ENCODE data around the gene ATXN1.

DNA sequence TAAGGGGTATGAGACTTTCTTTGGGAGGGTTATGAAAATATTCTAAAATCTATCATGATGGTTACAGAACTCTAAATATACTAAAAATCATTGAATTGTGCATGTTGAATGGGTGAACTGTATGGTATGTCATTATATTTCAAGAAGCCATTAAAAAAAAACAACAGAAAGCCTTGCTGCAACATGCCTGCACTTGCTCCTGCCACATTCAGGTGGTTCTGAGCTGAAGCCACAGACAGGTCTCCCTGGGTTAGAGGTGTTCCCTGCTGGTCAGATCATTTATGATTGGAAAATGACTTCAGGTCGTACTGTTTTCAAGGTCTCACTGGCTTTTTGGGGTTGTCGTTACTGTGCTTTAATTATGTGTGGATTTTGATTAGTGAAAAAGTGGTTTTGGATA lies 509.6 kb downstream of the ATXN1 start:
- TF ChIP-seq, protein P1, sequence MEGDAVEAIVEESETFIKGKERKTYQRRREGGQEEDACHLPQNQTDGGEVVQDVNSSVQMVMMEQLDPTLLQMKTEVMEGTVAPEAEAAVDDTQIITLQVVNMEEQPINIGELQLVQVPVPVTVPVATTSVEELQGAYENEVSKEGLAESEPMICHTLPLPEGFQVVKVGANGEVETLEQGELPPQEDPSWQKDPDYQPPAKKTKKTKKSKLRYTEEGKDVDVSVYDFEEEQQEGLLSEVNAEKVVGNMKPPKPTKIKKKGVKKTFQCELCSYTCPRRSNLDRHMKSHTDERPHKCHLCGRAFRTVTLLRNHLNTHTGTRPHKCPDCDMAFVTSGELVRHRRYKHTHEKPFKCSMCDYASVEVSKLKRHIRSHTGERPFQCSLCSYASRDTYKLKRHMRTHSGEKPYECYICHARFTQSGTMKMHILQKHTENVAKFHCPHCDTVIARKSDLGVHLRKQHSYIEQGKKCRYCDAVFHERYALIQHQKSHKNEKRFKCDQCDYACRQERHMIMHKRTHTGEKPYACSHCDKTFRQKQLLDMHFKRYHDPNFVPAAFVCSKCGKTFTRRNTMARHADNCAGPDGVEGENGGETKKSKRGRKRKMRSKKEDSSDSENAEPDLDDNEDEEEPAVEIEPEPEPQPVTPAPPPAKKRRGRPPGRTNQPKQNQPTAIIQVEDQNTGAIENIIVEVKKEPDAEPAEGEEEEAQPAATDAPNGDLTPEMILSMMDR (conservative IDR thresholded peaks at IDR 0.05; ENCODE audit: low read length): no peak
- no peak for TF ChIP-seq EZH2phosphoT487 (IDR thresholded peaks at IDR 0.05; ENCODE audit: borderline replicate concordance)

All from Loucy (cell line).